H9 (cell line): ENCODE data around the gene DHX38. TPM values are rescaled to one million over a fixed set of nuclear protein-coding genes. Genes with fewer than 3 reads are reported as not detected.

Experiments
- DNase-seq: peaks from one replicate; pipeline ENCODE4 v3.0.0-alpha.2; 2017
- H2AFZ ChIP-seq: one replicate; pipeline ENCODE4 v1.6.1; 2013; ENCODE audit warnings: mild to moderate bottlenecking, low read length, control low read depth, moderate library complexity
- H2AK5ac ChIP-seq: 2 replicates; pipeline ENCODE4 v1.6.1; 2013; ENCODE audit warnings: low read length, control low read depth, mixed read lengths; ENCODE audit not compliant: insufficient read length
- H2BK120ac ChIP-seq: one replicate; pipeline ENCODE4 v1.6.1; 2013; ENCODE audit warnings: low read depth, mild to moderate bottlenecking, low read length, control low read depth, inconsistent platforms; ENCODE audit not compliant: poor library complexity, severe bottlenecking
- H2BK12ac ChIP-seq: 2 replicates; pipeline ENCODE4 v1.6.1; 2013; ENCODE audit warnings: low read length, control low read depth, mixed read lengths, low read depth; ENCODE audit not compliant: insufficient read length
- H2BK15ac ChIP-seq: 2 replicates; pipeline ENCODE4 v1.6.1; 2013; ENCODE audit warnings: low read depth, low read length, control low read depth
- H2BK20ac ChIP-seq: one replicate; pipeline ENCODE4 v1.6.1; 2013; ENCODE audit warnings: low read depth, mild to moderate bottlenecking, low read length, control low read depth, inconsistent platforms; ENCODE audit not compliant: poor library complexity, severe bottlenecking
- H2BK5ac ChIP-seq: 2 replicates; pipeline ENCODE4 v1.6.1; 2013; ENCODE audit warnings: low read length, control low read depth, mixed read lengths; ENCODE audit not compliant: insufficient read length
- H3K14ac ChIP-seq: 2 replicates; pipeline ENCODE4 v1.6.1; 2013; ENCODE audit warnings: low read length, control low read depth; ENCODE audit not compliant: insufficient read depth
- H3K18ac ChIP-seq: 2 replicates; pipeline ENCODE4 v1.6.1; 2013; ENCODE audit warnings: low read depth, mild to moderate bottlenecking, mixed read lengths, low read length, control low read depth; ENCODE audit not compliant: insufficient read length
- H3K23ac ChIP-seq: 2 replicates; pipeline ENCODE4 v1.6.1; 2013; ENCODE audit warnings: low read length, control low read depth, mixed read lengths, low read depth; ENCODE audit not compliant: insufficient read length
- H3K23me2 ChIP-seq: 2 replicates; pipeline ENCODE4 v1.6.1; 2013; ENCODE audit warnings: low read depth, mild to moderate bottlenecking, mixed read lengths, low read length, control low read depth; ENCODE audit not compliant: insufficient read length, poor library complexity, severe bottlenecking
- H3K27ac ChIP-seq: 2 replicates; pipeline ENCODE4 v1.5.1; 2013; ENCODE audit warnings: low read length, control low read depth, mixed read lengths, low read depth; ENCODE audit not compliant: insufficient read length
- H3K27me3 ChIP-seq: 2 replicates; pipeline ENCODE4 v1.6.1; 2013; ENCODE audit warnings: low read length, control low read depth, inconsistent platforms; ENCODE audit not compliant: insufficient read depth
- H3K4ac ChIP-seq: 2 replicates; pipeline ENCODE4 v1.6.1; 2013; ENCODE audit warnings: low read depth, mild to moderate bottlenecking, control low read depth, inconsistent platforms, low read length, moderate library complexity
- H3K4me1 ChIP-seq: 2 replicates; pipeline ENCODE4 v1.6.1; 2013; ENCODE audit warnings: low read length, control low read depth, inconsistent platforms; ENCODE audit not compliant: insufficient read depth
- H3K4me2 ChIP-seq: 2 replicates; pipeline ENCODE4 v1.6.1; 2013; ENCODE audit warnings: low read length, control low read depth, mixed read lengths; ENCODE audit not compliant: insufficient read length, insufficient read depth
- H3K56ac ChIP-seq: 2 replicates; pipeline ENCODE4 v1.6.1; 2013; ENCODE audit warnings: low read depth, mild to moderate bottlenecking, mixed read lengths, low read length, control low read depth; ENCODE audit not compliant: insufficient read length
- H3K79me1 ChIP-seq: 2 replicates; pipeline ENCODE4 v1.6.1; 2013; ENCODE audit warnings: low read depth, mild to moderate bottlenecking, moderate library complexity, low read length, control low read depth, inconsistent platforms; ENCODE audit not compliant: insufficient read depth, poor library complexity, severe bottlenecking
- H3K79me2 ChIP-seq: 2 replicates; pipeline ENCODE4 v1.6.1; 2013; ENCODE audit warnings: low read length, control low read depth, inconsistent platforms; ENCODE audit not compliant: insufficient read depth
- H3K9ac ChIP-seq: 2 replicates; pipeline ENCODE4 v1.6.1; 2013; ENCODE audit warnings: low read length, control low read depth, mixed read lengths; ENCODE audit not compliant: insufficient read length; ENCODE audit errors: extremely low read depth
- H3K9me3 ChIP-seq: one replicate; pipeline ENCODE4 v1.6.1; 2013; ENCODE audit warnings: low read depth, low read length, inconsistent platforms; ENCODE audit not compliant: control insufficient read depth
- H3T11ph ChIP-seq: one replicate; pipeline ENCODE4 v1.6.1; 2013; ENCODE audit warnings: mild to moderate bottlenecking, low read length, control low read depth, inconsistent platforms
- H4K20me1 ChIP-seq: one replicate; pipeline ENCODE4 v1.6.1; 2013; ENCODE audit not compliant: control insufficient read depth, insufficient read length, insufficient read depth
- H4K5ac ChIP-seq: 2 replicates; pipeline ENCODE4 v1.6.1; 2013; ENCODE audit warnings: low read depth, mild to moderate bottlenecking, mixed read lengths, low read length, control low read depth; ENCODE audit not compliant: insufficient read length
- H4K8ac ChIP-seq: replicated peaks from 2 replicates; pipeline ENCODE4 v1.6.1; 2013; ENCODE audit warnings: low read length, control low read depth, mixed read lengths, low read depth; ENCODE audit not compliant: insufficient read length
- H4K91ac ChIP-seq: 2 replicates; pipeline ENCODE4 v1.6.1; 2013; ENCODE audit warnings: low read depth, mild to moderate bottlenecking, moderate library complexity, mixed read lengths, low read length, control low read depth; ENCODE audit not compliant: insufficient read length
- H3K27ac Mint-ChIP-seq, 3 experiments: 2 replicates in 2 of 3; 3 replicates in 1 of 3; pipeline ENCODE4 v1.8.0; 2020 to 2021; ENCODE audit warnings: mixed read lengths in 3 of 3, mild to moderate bottlenecking in 1 of 3, moderate library complexity in 1 of 3
- H3K27me3 Mint-ChIP-seq: 2 replicates; pipeline ENCODE4 v1.8.0; 2021; ENCODE audit warnings: low read depth, mild to moderate bottlenecking, moderate library complexity, mixed read lengths
- H3K36me3 Mint-ChIP-seq, 3 experiments: 2 replicates in 2 of 3; 3 replicates in 1 of 3; pipeline ENCODE4 v1.8.0; 2020 to 2021; ENCODE audit warnings: low read depth in 3 of 3, mixed read lengths in 3 of 3; ENCODE audit not compliant: insufficient read depth in 1 of 3
- H3K4me1 Mint-ChIP-seq, 2 experiments: 2 replicates each; pipeline ENCODE4 v1.8.0; 2020; ENCODE audit warnings: mixed read lengths in 2 of 2
- H3K4me3 Mint-ChIP-seq, 2 experiments: 2 replicates in 1 of 2; 3 replicates in 1 of 2; pipeline ENCODE4 v1.8.0; 2020 to 2021; ENCODE audit warnings: mild to moderate bottlenecking in 2 of 2, mixed read lengths in 2 of 2, moderate library complexity in 1 of 2
- H3K9me3 Mint-ChIP-seq, 2 experiments: 2 replicates in 1 of 2; 3 replicates in 1 of 2; pipeline ENCODE4 v1.8.0; 2020; ENCODE audit warnings: mild to moderate bottlenecking in 2 of 2, mixed read lengths in 2 of 2, moderate library complexity in 1 of 2
- WGBS: extraction: QIAGEN DNeasy Blood & Tissue Kit; methylation state at CpG from one replicate; pipeline ENCODE4 v1.1.7; 2013; ENCODE audit warnings: missing lambda C conversion rate, low lambda C conversion rate, mixed read lengths; ENCODE audit not compliant: insufficient read length; ENCODE audit errors: extremely low coverage; 5-methylcytosine and 5-hydroxymethylcytosine counted together
- total RNA-seq: library from RNA; stranded (reverse); gene quantifications from 2 replicates; pipeline ENCODE4 v1.2.1, GENCODE V29; 2021
- TF ChIP-seq, protein P1 (sequence below): fragments of 200-600 bp; sonication (generic); conservative IDR thresholded peaks from 3 replicates; pipeline ENCODE4 v1.8.0; 2021; ENCODE audit warnings: antibody characterized with exemption, mild to moderate bottlenecking

Gene DHX38
- total RNA-seq, 1 experiment from 2014 or later = 60.5 TPM

DNA sequence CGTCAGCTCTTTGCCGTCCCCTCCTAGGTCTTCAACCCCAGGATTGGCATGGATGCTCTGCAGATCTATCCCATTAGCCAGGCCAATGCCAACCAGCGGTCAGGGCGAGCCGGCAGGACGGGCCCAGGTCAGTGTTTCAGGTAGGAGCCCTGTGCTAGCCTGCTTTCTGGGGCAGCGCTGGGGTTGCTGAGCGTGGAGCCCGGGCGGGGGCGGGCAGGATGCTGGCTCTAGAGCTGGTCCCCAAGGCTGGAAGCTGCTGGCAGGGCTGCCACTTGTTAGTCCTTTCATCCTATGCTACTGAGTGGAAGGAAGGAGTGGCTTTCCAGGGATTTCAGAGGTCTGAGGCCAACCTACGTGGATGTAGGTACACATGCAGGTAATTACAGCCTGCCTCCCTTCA, 12.3 kb downstream of the DHX38 start:
- no peak overlapping the region for H4K91ac ChIP-seq
- no peak overlapping the region for H3T11ph ChIP-seq
- H3K4me1 ChIP-seq = no peaks in the 10 kb centered on the region
- no peak overlapping the region for H2BK12ac ChIP-seq
- H2BK20ac ChIP-seq = no peak overlapping the region
- no peak overlapping the region for H3K56ac ChIP-seq
- no peak overlapping the region for H2AFZ ChIP-seq
- no peaks in the 10 kb centered on the region for H3K9me3 Mint-ChIP-seq
- H3K27me3 Mint-ChIP-seq = no peaks in the 10 kb centered on the region; the same call in 1 of the 2 replicates
- no peak overlapping the region for H2AK5ac ChIP-seq
- no peak overlapping the region for H4K8ac ChIP-seq
- H3K14ac ChIP-seq = no peak overlapping the region
- no peak overlapping the region for H4K5ac ChIP-seq
- H2BK15ac ChIP-seq = no peak overlapping the region
- H3K4me3 Mint-ChIP-seq = no peak overlapping the region; a peak in 1 of 5 replicates
- H4K20me1 ChIP-seq = no peaks in the 10 kb centered on the region
- no peaks in the 10 kb centered on the region for H3K4me1 Mint-ChIP-seq
- peaks cover 61 to 100% (median 99%) of the 10 kb centered on the region in 3 experiments for H3K36me3 Mint-ChIP-seq
- WGBS = no CpG with 5 or more reads among the region's 12 CpGs
- no peak overlapping the region for H2BK120ac ChIP-seq
- no peak overlapping the region for H3K4ac ChIP-seq
- no peak overlapping the region for H3K9ac ChIP-seq
- no peak for DNase-seq
- no peak overlapping the region for H2BK5ac ChIP-seq
- H3K27me3 ChIP-seq = no peaks in the 10 kb centered on the region
- H3K79me2 ChIP-seq = no peaks in the 10 kb centered on the region
- H3K23me2 ChIP-seq = no peaks in the 10 kb centered on the region
- H3K79me1 ChIP-seq = no peaks in the 10 kb centered on the region
- no peak overlapping the region for H3K27ac ChIP-seq
- H3K9me3 ChIP-seq = no peaks in the 10 kb centered on the region
- no peak overlapping the region for H3K18ac ChIP-seq
- H3K27ac Mint-ChIP-seq = no peak overlapping the region
- TF ChIP-seq, protein P1, sequence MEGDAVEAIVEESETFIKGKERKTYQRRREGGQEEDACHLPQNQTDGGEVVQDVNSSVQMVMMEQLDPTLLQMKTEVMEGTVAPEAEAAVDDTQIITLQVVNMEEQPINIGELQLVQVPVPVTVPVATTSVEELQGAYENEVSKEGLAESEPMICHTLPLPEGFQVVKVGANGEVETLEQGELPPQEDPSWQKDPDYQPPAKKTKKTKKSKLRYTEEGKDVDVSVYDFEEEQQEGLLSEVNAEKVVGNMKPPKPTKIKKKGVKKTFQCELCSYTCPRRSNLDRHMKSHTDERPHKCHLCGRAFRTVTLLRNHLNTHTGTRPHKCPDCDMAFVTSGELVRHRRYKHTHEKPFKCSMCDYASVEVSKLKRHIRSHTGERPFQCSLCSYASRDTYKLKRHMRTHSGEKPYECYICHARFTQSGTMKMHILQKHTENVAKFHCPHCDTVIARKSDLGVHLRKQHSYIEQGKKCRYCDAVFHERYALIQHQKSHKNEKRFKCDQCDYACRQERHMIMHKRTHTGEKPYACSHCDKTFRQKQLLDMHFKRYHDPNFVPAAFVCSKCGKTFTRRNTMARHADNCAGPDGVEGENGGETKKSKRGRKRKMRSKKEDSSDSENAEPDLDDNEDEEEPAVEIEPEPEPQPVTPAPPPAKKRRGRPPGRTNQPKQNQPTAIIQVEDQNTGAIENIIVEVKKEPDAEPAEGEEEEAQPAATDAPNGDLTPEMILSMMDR = no peak
- no peak overlapping the region for H3K23ac ChIP-seq
- H3K4me2 ChIP-seq = no peak overlapping the region
